Gastrocnemius medialis (tissue), 4 donors: Measurements from ENCODE around the gene PTPRJ.

Source experiments
- CTCF ChIP-seq, 5 experiments: fragments of 450-650 bp in 3 of 5; fragments of 200-600 bp in 2 of 5; sonication (generic) in 2 of 5; IDR thresholded peaks in 4 of 5; conservative IDR thresholded peaks in 1 of 5; 1 replicate in 4 of 5; 2 replicates in 1 of 5; pipeline ENCODE4 v1.5.1; 2016 to 2019; ENCODE audit warnings: antibody characterized with exemption in 5 of 5, mild to moderate bottlenecking in 3 of 5, moderate library complexity in 3 of 5
- POLR2A ChIP-seq, 2 donors: fragments of 450-650 bp; IDR thresholded peaks; one replicate each; pipeline ENCODE4 v1.6.1; 2017; ENCODE audit warnings: antibody characterized with exemption in 2 of 2, mild to moderate bottlenecking in 2 of 2, moderate library complexity in 2 of 2

DNA sequence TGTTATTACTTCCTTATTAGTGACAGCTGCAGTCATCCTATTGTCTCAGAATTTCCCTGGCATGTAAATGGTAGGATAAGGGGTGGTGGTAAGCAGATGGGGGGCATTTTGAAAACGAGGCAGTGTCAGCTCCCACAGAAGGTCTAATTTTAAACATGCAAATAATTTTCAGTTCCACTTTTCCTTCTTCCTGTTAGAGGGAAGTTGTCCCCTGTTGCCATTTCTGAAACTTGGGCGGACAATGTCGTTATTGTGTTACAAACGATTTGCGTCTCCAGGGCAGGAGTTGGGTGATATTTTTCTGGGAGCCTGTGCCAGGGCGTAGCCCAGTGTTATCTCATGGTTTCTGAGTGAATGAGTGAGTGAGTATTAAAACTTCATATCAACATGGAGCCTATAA lies 7.4 kb downstream of the PTPRJ start:
- no peak for TF ChIP-seq CTCF (IDR thresholded peaks at IDR 0.05 in 4 of 5, conservative IDR thresholded peaks at IDR 0.05 in 1 of 5)
- TF ChIP-seq POLR2A (IDR thresholded peaks at IDR 0.05): no peak
